Chondrocyte (in vitro differentiated cells): ENCODE data around the gene MAGEE2. TPM values are rescaled to one million over a fixed set of nuclear protein-coding genes. Genes with fewer than 3 reads are reported as not detected.
A peak's percentile ranks its signal among the peaks of the same experiment; 100 is the strongest.

Experiments
- DNase-seq: peaks from one replicate; pipeline ENCODE4 v3.0.0; 2021; ENCODE audit warnings: mixed read lengths, low spot score
- H3K27ac Mint-ChIP-seq: one replicate; pipeline ENCODE4 v1.8.0; 2021; ENCODE audit warnings: mild to moderate bottlenecking, moderate library complexity, mixed read lengths; ENCODE audit not compliant: unreplicated experiment
- H3K27me3 Mint-ChIP-seq: 2 replicates; pipeline ENCODE4 v1.8.0; 2021; ENCODE audit warnings: low read depth, mixed read lengths
- H3K36me3 Mint-ChIP-seq: 2 replicates; pipeline ENCODE4 v1.8.0; 2021; ENCODE audit warnings: low read depth, mixed read lengths
- H3K4me1 Mint-ChIP-seq: 2 replicates; pipeline ENCODE4 v1.8.0; 2021; ENCODE audit warnings: low read depth, mild to moderate bottlenecking, mixed read lengths
- H3K4me3 Mint-ChIP-seq: one replicate; pipeline ENCODE4 v1.8.0; 2021; ENCODE audit warnings: mild to moderate bottlenecking, moderate library complexity, mixed read lengths; ENCODE audit not compliant: unreplicated experiment
- H3K9me3 Mint-ChIP-seq: 2 replicates; pipeline ENCODE4 v1.8.0; 2021; ENCODE audit warnings: low read depth, mixed read lengths
- CTCF ChIP-seq: fragments of 200-600 bp; sonication (generic); IDR thresholded peaks from 2 replicates; pipeline ENCODE4 v1.5.0; 2021; ENCODE audit warnings: antibody characterized with exemption, mild to moderate bottlenecking, moderate library complexity
- total RNA-seq: library from RNA; stranded (reverse); gene quantifications from 3 replicates; pipeline ENCODE4 v1.2.1, GENCODE V29; 2021

MAGEE2 gene
- total RNA-seq, 1 donor from 2014 or later = not detected

GRCh38 chrX:75746891-75747639 lies 38.0 kb downstream of the MAGEE2 start:
- peaks cover 49% of the 10 kb centered on the region for H3K9me3 Mint-ChIP-seq
- H3K4me3 Mint-ChIP-seq = peak overlapping the region; percentile 70
- H3K27me3 Mint-ChIP-seq = no peaks in the 10 kb centered on the region
- TF ChIP-seq CTCF = no peak
- DNase-seq = no peak
- peaks cover 6% of the 10 kb centered on the region for H3K36me3 Mint-ChIP-seq
- H3K4me1 Mint-ChIP-seq = peaks cover 10% of the 10 kb centered on the region
- H3K27ac Mint-ChIP-seq = no peak overlapping the region
